Stimulated activated CD8-positive, alpha-beta memory T cell treated with anti-CD3 and anti-CD28 coated beads, Interleukin-12 subunit alpha, Interleukin-12 subunit beta, amount 100 ng/mL, for 24 hours (primary cell): Measurements from ENCODE around the gene H3-3A.

ENCODE experiments used
- DNase-seq: peaks from one replicate; pipeline ENCODE4 v3.0.0-alpha.2; 2020; ENCODE audit errors: extremely low read depth

H3-3A gene

DNA sequence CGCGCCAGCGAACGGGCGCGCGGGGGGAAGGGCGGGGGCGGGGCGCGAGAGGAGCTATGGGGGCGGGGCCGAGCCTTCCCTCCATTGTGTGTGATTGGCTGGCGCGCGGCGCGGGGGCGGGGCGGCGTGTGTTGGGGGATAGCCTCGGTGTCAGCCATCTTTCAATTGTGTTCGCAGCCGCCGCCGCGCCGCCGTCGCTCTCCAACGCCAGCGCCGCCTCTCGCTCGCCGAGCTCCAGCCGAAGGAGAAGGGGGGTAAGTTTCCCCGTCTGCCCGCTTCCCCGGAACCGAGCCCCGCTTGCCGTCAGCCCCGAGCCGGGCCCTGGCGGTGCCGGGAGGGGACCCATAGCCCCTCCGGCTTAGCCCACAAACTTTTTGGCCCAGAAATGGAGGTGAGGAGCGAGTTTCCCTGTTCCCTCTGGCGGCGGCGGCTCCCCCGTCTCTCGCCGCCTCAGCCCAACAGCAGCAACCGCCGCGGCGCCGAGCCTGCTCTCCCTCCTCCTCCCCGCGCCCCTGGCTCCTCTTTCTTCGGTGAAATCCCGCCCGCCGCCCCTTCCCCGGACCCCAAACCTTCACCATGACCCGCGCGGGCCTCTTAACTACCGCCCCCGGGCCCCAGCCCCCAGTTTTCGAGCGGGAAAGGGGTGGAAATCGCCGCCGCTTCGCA lies at the start of gene H3-3A:
Gene H3-3A (plus strand): TSS at position 159 of the 666 bp plus-strand sequence. CDS start 1,636 bp downstream, outside the sequence.
- peak; percentile 97 for DNase-seq

DNA sequence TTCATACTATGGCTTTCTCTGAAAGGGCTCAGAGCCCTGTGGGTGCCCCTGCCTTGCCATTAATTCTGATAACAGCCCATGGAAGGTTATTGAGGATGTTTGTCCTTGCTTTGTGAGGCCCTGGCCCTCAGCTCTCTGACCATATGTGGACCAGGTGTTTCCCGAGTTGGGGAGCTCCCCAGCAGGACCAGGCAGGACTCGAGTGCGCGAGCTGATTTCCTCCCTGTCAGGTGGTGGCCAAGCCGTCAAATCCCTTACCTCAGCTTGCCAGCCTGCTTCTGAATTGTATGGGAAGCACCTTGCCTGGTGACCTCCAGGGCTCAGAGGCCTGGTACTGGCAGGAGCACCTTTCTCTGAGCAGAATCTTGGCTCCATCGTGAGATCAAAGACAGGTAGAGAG lies 45.4 kb upstream of the H3-3A start:
- DNase-seq, result no peak

DNA sequence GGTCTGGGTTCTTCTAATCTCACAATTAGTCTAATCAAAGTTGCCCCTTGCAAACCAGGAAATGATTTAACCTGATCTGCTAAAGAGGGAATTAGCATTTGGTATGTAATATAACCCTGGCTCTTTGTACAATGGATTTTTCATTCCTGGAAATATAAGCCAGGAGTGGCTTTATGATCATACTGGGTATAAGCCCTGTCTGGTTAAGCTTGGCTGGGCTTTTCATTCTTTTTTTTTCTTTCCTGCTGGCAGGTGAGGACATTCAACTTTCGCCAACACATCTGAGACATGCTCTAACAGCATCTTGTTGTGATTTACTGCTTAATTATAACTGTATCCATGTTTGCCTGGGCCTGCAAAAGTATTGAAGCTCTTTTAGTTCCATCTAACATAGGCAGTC lies 42.9 kb upstream of the H3-3A start:
- no peak for DNase-seq

DNA sequence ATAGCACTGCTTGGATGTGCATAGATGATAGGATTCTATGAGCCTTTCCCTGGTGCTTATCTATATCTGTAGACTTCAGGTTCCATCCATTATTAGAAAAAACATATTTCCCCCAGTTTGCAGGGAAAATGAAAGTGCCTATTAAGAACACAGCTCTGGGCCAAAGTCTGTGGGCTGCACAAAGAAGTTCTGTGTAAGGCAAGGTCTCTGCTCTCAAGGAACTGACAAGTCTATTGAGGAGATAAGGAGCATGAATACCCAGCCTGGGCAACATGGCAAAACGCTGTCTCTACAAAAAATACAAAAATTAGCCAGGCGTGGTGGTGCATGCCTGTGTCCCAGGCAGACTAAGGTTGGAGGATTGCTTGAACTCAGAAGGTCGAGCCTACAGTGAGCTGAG lies 41.1 kb upstream of the H3-3A start:
- no peak for DNase-seq

DNA sequence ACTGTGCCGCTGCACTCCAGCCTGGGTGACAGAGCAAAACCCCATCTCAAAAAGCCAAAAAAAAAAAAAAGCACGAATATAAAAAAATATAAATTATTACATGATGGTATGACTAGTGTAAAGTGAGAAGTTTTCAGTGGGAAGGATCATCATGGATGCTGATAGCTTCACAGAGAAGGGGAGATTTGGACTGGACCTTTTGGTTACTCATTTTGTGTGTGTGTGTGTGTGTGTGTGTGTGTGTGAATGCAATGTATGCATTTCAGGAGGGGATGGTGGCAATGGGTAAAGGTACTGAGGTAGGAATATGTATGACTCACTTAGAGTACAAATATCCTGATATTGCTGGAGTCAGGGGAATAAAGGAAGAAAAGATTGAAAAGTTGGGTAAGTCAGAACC lies 40.7 kb upstream of the H3-3A start:
- no peak for DNase-seq

DNA sequence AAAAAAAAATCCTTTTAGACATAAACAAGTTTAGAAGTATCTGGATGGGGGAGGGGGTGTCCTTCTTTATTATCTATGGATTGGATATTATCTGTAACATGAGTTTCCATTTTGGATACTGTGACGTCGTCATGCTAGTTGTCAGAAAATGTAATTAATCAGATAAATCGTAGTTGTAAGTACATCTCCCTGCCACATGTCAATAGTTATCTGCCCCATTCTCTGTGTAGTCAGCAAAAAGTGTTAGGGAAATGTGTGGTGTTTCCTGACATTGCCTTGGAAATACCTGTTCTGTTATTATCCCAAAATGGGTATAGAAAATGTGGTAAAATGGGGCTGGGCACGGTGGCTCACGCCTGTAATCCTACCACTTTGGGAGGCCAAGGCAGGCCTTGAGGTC lies 38.8 kb upstream of the H3-3A start:
- DNase-seq, result no peak

DNA sequence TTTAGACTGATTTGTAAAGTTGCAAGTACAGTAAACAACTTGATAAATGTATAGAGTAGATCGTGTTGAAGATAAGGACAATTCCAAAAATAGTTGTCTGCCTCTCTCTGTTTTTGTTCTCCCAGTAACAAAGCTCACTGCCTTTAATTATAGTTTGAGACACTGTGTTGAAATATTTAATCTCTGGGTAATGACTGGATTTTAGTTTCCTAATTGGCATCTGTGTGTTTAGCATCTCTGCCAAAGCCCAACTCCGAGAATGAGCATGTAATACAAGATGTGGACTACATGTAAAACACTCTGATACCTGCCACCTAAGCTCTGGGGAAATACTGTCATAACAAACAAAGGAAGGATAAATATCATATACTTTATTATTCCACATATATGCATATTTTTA lies 35.7 kb upstream of the H3-3A start:
- no peak for DNase-seq

DNA sequence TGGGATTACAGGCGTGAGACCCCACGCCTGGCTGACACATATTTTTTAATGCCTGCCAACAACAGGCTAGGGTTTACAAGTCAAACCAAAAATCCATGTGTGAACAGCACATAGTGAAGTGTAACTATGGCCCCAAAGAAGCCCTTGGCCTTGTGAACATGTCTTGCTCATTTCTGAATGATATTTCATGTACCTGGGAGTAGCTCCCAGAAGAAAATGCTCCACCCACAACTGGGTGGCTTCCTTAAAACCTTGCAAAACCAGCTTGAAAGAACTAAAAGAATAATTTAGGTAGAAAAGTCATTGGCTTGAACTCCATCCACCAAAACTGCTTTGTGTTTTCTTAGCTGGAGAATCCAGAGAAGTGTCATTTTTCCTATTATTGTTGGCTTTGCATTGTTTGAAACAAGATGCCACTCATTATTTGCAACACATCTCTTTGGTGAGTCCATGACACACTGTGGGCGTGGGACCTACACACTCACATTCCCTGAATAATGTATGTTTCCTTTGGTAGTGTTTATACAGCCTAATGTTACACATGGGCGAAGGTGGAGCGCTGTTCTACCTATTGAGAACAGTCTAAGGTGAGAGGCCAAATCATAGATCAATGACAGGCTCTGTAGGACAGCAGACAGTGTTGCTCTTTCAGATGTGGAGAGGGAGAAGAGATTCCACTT lies 34.8 kb upstream of the H3-3A start:
- no peak for DNase-seq

DNA sequence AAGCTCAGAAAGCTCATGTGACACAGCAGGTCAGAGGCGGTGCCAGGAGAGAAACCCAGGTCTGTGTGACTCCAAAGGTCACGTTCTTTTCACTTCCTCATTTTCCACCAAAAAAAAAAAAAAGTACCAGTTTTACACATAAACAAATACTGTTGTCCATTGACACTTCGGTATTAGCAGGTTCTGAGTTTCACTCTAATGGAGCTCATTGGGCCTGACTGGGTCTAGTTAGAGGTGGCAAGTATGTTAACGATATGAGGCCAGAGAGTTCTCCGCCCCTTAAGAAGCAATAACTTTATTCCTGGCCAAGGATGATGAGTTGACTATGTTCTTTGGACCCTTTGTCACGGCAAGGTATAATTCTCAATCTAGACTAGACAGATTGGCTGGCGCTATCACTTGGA lies 33.4 kb upstream of the H3-3A start:
- no peak for DNase-seq

DNA sequence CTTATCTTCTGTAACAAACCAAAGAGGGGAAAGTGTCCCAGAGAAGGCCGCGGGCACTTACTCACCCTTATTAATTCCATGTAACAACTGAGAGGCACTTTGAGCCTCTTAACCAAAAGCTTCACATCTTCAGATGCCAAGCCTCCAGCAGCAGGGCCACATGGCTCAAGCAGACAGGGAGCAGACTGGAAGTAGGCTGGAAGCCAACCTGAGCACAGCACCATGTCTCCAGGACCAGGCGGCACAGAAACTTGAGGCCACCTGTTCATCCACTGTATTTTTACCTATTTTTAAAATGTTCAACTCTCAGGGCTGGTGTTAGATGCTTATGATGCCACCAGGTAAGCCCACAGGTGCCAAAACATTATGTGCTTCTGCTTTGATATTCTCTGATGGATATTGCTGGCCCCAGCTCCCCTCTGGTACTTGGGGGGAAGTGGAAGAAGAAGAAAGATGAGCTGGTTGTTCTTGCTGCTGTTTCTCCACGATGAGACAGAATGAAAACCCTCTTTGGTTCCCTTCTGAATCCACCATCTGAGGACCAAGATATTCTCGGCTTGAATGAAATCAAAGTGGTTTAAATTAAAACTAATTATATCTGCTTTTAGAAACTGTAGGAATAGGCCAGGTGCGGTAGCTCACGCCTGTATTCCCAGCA lies 32.8 kb upstream of the H3-3A start:
- no peak for DNase-seq

DNA sequence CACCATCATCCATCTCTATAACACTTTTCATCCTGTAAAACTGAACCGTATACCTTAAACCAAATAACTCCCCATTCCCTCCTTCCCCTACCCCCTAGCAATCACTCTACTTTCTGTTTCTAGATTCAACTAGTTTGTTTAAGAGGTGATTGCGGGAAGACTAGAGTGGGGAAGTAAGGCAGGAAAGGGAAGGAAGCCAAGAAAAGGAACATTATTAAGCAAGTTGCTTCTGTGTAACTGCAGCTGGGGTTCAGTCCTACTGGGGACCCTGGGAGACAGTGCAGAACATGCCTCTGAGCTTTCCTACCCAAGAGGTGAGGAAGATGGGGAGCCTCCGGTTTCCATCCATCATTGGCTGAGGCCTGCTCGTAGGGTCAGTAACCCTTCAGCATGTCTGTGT lies 28.9 kb upstream of the H3-3A start:
- DNase-seq, result no peak

DNA sequence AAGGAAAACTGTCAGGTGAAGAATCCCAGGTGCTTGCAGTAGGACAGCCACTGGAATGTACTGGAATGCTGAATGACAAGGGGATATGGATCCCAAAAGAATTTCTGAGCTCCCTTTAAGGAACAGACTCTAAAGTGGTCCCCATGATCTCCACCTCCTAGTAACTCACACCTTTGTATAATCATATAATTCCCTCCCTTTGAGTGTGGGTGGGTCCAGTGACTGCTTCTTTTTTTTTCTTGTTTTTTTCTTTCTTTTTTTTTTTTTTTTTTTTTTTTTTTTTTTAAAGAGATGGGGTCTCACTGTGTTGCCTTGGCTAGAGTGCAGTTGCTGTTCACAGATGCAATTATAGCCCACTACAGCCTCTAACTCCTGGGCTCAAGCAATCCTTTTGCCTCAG lies 28.5 kb upstream of the H3-3A start:
- no peak for DNase-seq

DNA sequence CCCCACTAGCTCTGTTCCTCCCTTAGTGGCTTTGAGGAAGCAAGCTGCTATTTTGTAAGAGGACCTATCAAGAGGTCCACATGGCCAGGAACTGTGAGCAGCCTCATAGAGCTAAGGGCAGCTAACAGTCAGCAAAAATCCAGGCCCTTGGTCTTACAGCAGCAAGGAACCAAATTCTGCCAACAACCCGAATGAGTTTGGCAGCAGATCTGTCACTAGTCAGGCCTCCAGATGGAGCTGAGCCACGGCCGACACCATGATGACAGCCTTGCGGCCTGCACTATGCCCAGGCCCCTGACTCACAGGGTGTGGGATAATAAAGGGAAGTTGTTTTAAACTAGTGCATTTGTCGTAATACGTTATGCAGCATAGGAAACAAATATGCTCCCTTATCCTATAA lies 28.0 kb upstream of the H3-3A start:
- DNase-seq, result no peak

DNA sequence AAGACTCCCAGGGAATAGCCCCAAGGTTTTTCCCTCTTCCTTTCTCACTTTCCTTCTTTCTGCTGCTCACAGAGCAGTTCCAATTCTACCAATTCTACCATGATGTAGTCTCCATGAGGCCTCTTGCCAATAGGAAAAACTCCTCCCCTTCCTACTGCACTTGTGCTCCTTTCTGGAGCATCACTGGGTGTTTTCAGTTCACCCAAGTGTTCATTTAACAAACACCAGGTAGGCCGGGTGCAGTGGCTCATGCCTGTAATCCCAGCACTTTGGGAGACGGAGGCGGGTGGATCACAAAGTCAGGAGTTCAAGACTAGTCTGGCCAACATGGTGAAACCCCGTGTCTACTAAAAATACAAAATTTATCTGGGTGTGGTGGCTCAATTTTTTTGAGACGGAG lies 26.6 kb upstream of the H3-3A start:
- no peak for DNase-seq

DNA sequence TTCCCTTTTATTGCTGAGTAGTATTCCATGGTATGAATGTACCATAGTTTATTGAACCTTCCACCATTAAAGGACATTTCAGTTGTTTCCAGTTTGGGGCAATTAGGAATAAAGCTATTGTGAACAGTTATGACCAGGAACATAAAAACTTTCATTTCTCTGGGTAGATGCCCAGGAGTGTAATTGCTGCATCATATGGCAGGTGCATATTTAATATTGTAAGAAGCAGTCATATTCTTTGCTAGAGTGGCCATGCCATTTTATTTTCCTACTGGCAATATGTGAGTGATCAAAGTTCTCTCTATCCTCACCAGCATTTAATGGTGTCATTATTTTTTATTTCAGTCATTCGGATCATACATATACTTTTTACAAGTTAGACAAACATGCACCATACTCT lies 23.9 kb upstream of the H3-3A start:
- no peak for DNase-seq

DNA sequence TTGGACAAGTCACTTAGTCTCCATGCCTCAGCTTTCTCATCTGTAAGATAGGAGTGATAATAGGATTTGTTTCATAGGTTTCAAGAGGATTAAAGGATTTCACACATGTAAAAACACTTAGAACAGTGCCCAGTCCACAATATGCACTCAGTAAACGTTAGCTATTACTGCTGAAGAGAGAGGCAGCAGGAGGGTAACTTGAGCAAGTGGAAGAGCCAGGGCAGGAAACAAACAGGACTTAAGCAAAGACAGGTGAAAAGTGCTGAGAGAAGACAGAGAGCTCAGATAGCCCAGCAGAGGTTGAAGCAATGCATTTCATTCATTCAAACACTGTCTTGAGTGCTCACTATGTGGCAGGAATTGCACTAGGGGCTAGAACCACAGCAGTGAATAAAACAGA lies 21.1 kb upstream of the H3-3A start:
- no peak for DNase-seq

DNA sequence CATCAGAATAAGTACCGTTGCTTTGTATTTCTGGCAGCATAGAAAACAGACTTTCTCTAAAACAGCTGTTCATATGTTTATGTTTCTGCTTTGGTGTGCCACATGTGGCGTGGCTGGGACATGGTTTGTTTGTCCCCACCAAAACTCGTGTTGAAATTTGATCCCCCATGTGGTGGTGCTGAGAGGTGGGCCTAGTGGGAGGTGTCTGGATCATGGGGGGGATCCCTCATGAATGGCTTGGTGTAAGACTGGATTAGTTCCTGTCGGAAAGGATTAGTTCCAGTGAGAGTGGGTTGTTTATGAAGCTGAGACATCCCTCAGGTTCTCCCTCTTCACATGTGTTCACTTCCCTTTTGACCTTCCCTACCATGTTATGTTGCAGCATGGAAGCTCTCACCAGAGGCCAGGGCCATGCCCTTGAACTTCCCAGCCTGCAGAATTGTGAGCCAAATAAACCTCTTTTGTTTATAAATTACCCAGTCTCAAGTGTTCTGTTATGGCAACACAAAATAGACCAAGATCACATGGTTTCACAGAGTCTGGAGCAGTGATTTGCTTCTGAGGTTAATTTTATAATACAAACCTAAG lies 17.9 kb upstream of the H3-3A start:
- DNase-seq, result no peak

DNA sequence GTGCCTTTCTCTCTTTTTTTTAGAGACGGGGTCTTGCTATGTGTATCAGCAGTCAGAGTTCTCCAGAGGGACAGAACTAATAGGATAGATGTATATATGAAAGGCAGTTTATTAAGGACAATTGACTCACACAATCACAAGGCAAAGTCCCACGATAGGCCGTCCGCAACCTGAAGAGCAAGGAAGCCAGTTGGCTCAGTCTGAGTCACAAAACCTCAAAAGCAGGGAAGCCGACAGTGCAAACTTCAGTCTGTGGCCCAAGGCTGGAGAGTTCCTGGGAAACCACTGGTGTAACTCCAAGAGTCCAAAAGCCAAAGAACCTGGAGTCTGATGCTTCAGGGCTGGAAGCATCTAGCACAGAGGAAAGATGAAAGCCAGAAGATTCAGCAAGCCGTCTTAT lies 16.3 kb upstream of the H3-3A start:
- DNase-seq, result no peak

DNA sequence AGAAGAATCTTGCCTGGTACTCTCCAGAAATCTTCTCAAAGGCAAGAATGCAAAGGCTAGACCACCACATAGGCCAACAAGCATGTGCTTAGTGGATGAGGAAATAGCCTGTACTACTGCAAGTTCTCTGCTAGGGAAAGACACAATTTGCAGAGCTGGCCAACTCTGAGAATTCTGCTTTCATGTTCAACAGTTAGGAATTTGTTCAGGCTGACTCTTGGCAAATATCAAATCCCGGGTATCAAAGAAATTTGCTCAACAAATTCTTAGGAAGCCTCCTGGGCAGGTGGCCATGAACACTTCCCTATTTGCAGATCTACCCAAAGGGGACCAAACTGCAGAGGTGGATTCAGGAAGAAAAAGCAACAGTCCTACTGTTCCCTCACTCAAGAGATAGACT lies 15.0 kb upstream of the H3-3A start:
- no peak for DNase-seq

DNA sequence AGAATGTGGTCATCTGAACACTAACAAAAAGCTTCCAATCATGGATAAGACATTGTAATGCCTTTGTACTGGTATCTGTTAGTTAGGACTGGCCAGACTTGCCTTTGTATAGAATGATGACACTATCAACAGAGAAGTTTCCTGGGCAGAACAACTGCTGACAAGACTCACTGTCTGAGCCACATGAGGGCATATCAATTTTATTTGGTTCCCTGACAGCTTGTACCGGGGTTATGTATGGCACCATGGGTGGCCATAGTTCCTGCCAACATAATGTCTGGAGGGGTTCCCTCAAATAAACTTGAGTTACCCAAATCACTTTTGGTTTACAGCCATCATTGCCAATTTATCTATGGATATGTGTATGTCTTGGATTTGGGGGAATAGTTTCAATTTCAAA lies 13.6 kb upstream of the H3-3A start:
- no peak for DNase-seq

DNA sequence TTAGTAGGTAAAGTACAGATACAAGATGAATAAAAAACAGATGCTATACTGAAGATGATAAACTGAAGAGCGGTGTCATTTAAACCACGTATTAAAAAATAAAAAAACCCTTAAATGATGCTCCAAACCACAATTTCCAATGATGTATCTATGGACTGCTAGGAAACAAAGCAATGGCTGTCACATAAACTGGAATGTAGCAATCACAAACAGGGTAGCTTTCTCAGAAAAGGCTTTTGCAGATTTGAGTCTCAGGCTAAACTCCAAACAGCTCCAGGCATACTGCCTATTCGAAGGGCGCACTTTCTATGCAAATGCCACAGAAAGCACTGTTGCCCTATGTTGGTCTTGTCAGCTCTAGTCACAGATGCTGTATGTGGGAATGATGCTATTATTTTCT lies 12.4 kb upstream of the H3-3A start:
- no peak for DNase-seq

DNA sequence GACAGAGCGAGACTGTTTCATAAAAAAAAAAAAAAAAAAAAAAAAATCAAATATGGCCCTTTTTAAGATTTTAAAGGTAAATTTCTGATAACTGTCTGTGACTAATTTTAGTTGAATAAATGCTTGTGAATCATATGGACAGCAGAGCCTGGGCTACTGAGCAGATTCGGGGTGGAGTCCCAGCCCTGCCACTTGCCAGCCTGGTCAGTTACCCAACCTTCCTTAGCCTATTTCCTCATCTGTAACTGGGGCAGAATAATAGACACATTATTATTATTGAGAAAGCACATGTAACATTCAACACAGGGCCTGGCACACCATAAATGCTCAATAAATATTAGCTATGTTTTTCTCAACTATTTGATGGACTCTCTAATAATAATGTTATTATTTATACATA lies 11.2 kb upstream of the H3-3A start:
- no peak for DNase-seq

DNA sequence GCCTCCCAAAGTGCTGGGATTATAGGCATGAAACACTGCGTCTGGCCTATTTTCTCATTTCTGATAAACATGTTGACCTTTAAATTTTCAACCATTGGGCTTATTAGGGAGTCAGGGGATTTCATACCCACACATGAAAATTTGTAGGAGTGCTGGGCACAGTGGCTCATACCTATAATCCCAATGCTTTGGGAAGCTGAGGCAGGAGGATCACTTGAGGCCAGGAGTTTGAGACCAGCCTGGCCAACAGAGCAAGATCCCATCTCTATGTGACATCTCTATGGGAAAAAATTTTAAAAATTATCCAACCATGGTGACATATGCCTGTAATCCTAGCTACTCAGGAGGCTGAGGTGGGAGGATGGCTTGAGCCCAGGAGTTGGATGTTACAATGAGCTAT lies 10.5 kb upstream of the H3-3A start:
- no peak for DNase-seq
